Pons (tissue), 1 donor: ENCODE results near the gene CCDC88C.

Source experiments
- DNase-seq: peaks from one replicate; pipeline ENCODE4 v3.0.0-alpha.2; 2016; ENCODE audit warnings: low spot score

CCDC88C gene

GRCh38 chr14:91342206-91342760 lies 75.3 kb downstream of the CCDC88C start:
- no peak for DNase-seq

GRCh38 chr14:91341751-91342154 lies 75.9 kb downstream of the CCDC88C start:
- no peak for DNase-seq

DNA sequence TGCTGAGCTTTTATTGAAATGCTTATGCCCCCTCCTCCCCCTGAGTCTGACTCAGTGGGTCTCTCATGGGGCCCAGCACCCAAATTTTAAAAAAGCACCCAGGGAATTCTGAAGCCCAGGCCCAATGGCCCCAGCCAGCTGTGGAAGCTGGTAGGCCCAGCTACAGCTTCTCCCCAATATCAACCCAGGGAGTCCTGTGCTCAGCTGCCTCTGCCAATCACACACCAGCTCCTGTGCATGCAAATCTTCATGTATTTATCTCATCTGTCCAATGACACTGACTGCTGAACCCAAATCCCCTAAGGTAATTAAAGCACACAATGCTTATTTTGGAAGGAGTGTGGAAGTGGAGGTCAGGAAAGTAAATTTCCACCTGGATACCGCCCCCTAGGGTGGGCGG lies 76.3 kb downstream of the CCDC88C start:
- no peak for DNase-seq

GRCh38 chr14:91339671-91340369 lies 77.8 kb downstream of the CCDC88C start:
- no peak for DNase-seq

GRCh38 chr14:91339076-91339475 lies 78.5 kb downstream of the CCDC88C start:
- no peak for DNase-seq

DNA sequence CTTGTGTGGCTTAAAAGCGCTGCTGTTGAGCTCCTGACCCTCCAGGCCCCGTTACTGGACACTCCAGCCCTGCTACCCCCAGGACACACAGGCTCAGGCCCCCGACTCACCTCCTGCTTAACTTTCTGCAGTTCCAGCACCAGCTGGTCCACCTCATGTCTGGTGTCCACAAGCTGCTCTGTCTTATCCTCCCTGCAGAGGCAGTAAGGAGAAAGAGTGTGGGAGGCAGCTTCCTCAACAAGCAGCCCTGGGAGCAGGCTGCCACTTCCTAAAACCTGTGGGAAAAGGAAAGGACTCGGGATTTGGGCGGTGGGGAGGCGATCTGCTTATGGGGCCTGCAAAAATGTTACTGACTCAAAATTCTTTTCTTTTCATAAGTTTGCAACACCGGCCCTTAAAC lies 79.2 kb downstream of the CCDC88C start:
- DNase-seq = no peak

- DNase-seq = no peak
Measured at GRCh38 chr14:91337699-91338335, 79.8 kb downstream of the CCDC88C start.

GRCh38 chr14:91336093-91336450 lies 81.5 kb downstream of the CCDC88C start:
- DNase-seq = no peak

- no peak for DNase-seq
Measured at GRCh38 chr14:91335191-91336092, 82.2 kb downstream of the CCDC88C start.

DNA sequence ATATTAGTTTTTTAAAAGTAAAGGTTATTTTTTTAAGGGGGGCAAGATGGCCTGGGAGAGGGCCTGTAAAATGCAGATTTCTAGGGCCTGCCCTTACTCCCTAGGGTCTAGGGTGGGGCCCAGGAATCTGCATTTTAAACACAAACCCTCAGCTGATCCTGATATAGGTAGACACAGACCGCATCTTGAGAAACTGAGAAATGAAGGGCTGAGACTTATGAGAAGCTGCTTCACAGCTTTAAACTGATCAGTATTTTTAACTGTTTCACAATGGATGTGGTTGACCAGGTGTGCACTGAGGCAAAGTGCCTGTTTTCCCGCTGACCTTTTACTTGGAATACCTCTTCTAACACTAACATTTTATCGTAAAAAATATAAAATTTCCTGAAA lies 84.0 kb downstream of the CCDC88C start:
- no peak for DNase-seq

DNA sequence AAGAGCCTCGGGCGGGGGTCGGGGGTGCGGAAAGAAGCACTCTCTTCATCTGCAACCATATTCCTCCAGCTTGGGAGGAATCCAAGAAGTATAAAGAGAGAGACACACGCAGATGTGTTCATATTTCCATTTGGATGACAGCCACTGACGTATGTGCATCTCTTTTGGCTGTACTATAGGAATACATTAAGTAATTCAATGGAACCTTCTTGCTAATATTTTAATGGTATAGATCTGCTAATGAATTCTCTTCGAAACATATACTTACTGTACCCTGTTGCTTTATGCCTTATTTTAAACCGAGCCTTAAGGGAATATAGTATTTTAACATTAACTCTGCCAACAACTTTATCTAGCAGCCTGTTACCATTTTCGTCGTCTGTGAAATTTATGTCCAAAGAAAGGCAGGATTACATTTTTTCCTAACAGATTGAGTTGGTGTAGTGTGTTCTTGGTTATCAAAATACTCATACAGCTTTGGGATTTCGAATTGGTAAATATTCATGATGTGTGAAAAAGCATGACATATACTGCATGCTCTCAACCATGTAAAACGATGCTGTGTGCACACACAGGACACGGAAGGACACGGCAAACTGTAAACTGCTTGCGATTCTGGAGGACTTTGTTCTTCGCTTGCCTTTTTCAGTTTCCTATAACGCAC lies 84.5 kb downstream of the CCDC88C start:
- no peak for DNase-seq

GRCh38 chr14:91332171-91332985 lies 85.2 kb downstream of the CCDC88C start:
- DNase-seq = no peak

GRCh38 chr14:91331721-91332120 lies 85.9 kb downstream of the CCDC88C start:
- no peak for DNase-seq

- DNase-seq = no peak
Measured at GRCh38 chr14:91330856-91331255, 86.8 kb downstream of the CCDC88C start.

DNA sequence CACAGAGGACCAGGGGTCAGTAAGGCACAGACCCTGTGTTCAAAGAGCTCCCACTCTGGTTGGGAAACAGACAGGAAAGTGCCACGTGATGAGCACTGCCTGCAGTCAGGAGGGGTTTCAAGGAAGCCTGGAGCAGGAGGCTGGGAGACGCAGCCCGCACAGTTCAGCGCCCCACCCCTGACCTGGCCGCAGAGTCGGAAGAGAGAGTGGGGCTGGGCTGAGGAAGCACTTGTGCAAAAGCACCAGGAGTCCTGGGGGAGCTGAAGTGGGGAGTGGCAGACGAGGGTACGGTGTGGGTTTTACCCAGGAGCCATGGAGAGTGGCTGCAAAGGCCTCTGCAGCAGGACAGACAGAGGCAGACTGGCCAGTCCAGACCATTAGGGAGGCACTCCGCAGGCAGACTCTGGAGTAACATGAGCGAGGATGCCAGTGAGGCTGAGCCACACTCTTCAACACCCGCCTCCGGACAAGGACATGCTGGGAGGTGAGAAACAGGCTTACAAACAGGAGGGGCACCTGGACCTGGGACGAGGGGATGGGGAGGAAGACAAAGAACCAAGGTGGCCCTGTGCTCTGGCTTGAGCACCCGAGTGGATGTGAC lies 87.4 kb downstream of the CCDC88C start:
- DNase-seq = no peak

GRCh38 chr14:91329486-91330014 lies 88.1 kb downstream of the CCDC88C start:
- DNase-seq = no peak

DNA sequence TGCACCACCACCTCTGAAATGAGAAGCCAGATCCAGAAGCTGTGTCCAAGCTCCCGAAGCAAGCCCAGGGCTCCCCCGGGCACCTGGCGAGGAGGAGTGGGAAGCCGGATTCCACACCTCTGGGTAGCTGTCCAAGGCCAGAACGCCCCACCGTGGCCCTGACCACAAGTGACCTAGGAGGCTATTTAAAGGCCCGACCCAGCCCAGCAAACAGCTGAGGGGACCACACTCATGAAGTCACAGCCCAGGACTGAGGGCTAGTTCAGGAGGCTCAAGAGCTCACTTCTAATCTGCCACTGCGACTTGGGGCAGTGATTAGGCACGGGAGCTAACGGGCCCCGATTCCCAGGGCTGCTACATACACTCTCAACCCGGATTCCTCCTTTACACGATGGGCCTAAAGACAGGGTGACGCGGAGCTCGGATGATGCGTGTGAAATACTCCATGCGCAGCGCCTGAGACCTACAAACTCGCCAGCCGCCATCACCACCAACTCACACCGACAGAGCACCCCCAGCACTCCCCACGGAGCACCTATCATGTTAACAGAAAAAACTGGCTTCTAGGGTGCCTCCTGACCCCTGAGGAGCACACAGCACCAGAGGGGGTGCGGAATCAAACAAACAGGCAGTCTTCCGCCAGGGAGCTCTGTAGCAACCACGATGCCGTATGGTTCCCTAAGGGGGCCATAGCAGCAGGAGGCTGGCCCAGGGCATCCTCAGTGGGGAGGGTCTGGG lies 89.1 kb downstream of the CCDC88C start:
- DNase-seq = no peak

- no peak for DNase-seq
Measured at GRCh38 chr14:91327661-91328312, 89.8 kb downstream of the CCDC88C start.

DNA sequence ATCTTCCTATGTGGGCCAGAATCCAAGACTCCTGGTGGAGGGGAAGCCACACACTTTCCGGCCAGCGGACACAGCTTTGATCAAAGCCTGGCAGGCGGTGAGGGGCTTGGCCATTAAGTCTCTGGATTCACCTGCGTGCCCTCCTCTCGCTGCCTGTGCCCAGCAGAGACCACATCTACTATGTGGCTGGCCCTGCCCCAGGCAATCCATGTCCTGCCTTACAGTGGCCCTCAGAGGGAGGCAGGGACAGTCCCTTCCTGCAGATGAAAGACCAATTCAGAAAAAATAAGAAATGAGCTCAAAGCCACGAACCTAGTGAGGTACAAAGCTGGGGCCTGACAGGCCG lies 90.4 kb downstream of the CCDC88C start:
- peak; percentile 9 for DNase-seq
